Measurements from ENCODE around the gene TSC2.

DNA sequence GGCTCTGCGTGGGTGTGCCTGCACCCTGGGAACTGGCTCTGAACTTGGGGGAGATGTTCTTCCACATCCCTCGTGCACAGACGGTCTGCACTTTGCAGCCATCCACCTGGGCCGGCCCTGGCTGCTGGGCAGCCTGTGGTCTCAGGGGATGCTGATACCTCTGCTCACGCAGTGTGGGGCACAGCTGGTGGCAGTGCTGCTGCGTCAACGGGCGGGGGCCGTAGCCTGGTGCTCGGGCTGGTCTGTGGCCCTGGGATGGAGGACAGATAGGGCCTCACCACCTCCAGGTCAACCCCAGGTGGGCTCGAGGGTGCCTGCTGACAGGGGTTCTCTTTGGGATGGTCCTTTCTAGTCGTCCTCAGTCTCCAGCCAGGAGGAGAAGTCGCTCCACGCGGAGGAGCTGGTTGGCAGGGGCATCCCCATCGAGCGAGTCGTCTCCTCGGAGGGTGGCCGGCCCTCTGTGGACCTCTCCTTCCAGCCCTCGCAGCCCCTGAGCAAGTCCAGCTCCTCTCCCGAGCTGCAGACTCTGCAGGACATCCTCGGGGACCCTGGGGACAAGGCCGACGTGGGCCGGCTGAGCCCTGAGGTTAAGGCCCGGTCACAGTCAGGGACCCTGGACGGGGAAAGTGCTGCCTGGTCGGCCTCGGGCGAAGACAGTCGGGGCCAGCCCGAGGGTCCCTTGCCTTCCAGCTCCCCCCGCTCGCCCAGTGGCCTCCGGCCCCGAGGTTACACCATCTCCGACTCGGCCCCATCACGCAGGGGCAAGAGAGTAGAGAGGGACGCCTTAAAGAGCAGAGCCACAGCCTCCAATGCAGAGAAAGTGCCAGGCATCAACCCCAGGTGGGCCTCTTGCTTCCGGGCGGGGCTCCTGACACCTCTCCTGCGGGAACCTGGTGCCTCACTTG, 36.3 kb downstream of the TSC2 start:
- TF ChIP-seq, protein P1, sequence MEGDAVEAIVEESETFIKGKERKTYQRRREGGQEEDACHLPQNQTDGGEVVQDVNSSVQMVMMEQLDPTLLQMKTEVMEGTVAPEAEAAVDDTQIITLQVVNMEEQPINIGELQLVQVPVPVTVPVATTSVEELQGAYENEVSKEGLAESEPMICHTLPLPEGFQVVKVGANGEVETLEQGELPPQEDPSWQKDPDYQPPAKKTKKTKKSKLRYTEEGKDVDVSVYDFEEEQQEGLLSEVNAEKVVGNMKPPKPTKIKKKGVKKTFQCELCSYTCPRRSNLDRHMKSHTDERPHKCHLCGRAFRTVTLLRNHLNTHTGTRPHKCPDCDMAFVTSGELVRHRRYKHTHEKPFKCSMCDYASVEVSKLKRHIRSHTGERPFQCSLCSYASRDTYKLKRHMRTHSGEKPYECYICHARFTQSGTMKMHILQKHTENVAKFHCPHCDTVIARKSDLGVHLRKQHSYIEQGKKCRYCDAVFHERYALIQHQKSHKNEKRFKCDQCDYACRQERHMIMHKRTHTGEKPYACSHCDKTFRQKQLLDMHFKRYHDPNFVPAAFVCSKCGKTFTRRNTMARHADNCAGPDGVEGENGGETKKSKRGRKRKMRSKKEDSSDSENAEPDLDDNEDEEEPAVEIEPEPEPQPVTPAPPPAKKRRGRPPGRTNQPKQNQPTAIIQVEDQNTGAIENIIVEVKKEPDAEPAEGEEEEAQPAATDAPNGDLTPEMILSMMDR (IDR thresholded peaks at IDR 0.05): no peak
- TF ChIP-seq POLR2A (IDR thresholded peaks at IDR 0.05): no peak
